ENCODE measurements around the gene DENND2D. TPM values are rescaled to one million over a fixed set of nuclear protein-coding genes. Genes with fewer than 3 reads are reported as not detected.

DENND2D gene
- total RNA-seq, 1 experiment from 2014 or later = 2.1 TPM

GRCh38 chr1:111208921-111209320, 8.5 kb upstream of the DENND2D start:
- Mint-ChIP-seq H3K27ac (no peak overlapping the region), H3K27me3 (ENCODE audit: low read depth) (peaks cover 38% of the 10 kb centered on the region), H3K4me3 (no peak overlapping the region), H3K36me3 (no peaks in the 10 kb centered on the region), H3K4me1 (peaks cover 34% of the 10 kb centered on the region), H3K9me3 (peaks cover 3% of the 10 kb centered on the region; the same call in 1 of the 2 replicates)
- ATAC-seq = no peak
- no peak for DNase-seq (ENCODE audit: low spot score)
- CTCF ChIA-PET = interaction anchor here (1.4 kb wide), 1 partner anchor 14 kb away, joined by 4 read pairs; no protein-coding TSS in a partner anchor
- POLR2A ChIA-PET = no interaction called here
- TF ChIP-seq NFYB (CRISPR knock-in tag; conservative IDR thresholded peaks at IDR 0.05; ENCODE audit: low read depth) (no peak), MAX (CRISPR knock-in tag; IDR thresholded peaks at IDR 0.05) (no peak), ZMAT4 (CRISPR knock-in tag; IDR thresholded peaks at IDR 0.05) (no peak), TEAD4 (CRISPR knock-in tag; IDR thresholded peaks at IDR 0.05) (no peak), MLX (CRISPR knock-in tag; IDR thresholded peaks at IDR 0.05) (no peak), HMGA2 (CRISPR knock-in tag; IDR thresholded peaks at IDR 0.05) (no peak), FOXJ3 (CRISPR knock-in tag; IDR thresholded peaks at IDR 0.05; ENCODE audit: borderline replicate concordance) (no peak), TEAD1 (CRISPR knock-in tag; IDR thresholded peaks at IDR 0.05) (no peak), SMAD3 (CRISPR knock-in tag; IDR thresholded peaks at IDR 0.05; ENCODE audit: borderline replicate concordance) (no peak), JAZF1 (CRISPR knock-in tag; IDR thresholded peaks at IDR 0.05) (no peak), ELF4 (CRISPR knock-in tag; IDR thresholded peaks at IDR 0.05; ENCODE audit: low read depth) (no peak), ZNF416 (CRISPR knock-in tag; IDR thresholded peaks at IDR 0.05) (no peak), NR3C1 (CRISPR knock-in tag; conservative IDR thresholded peaks at IDR 0.05; ENCODE audit: low read depth) (no peak), RELA (CRISPR knock-in tag; IDR thresholded peaks at IDR 0.05; ENCODE audit: borderline replicate concordance) (no peak)

- DNase-seq (ENCODE audit: low spot score) (no peak), ATAC-seq (no peak)
- H3K4me3 Mint-ChIP-seq = no peak overlapping the region
- peaks cover 26% of the 10 kb centered on the region for H3K4me1 Mint-ChIP-seq
- peaks cover 55% of the 10 kb centered on the region for H3K27me3 Mint-ChIP-seq (ENCODE audit: low read depth)
- no peaks in the 10 kb centered on the region for H3K36me3 Mint-ChIP-seq
- CTCF ChIA-PET = no interaction called here
- no peaks in the 10 kb centered on the region for H3K9me3 Mint-ChIP-seq
- no peak overlapping the region for H3K27ac Mint-ChIP-seq
- peak; percentile 39; the same call in 1 of the 2 replicates for TF ChIP-seq GABPB1 (CRISPR knock-in tag; IDR thresholded peaks at IDR 0.05)
- TF ChIP-seq CREM (CRISPR knock-in tag; IDR thresholded peaks at IDR 0.05) = no peak
- POLR2A ChIA-PET = no interaction called here
These were observed 5.2 kb upstream of the DENND2D start for GRCh38 chr1:111205714-111206050.

- peaks cover 26% of the 10 kb centered on the region for H3K4me1 Mint-ChIP-seq
- POLR2A ChIA-PET = no interaction called here
- peaks cover 55% of the 10 kb centered on the region for H3K27me3 Mint-ChIP-seq (ENCODE audit: low read depth)
- ATAC-seq = no peak
- CTCF ChIA-PET = no interaction called here
- no peaks in the 10 kb centered on the region for H3K36me3 Mint-ChIP-seq
- H3K9me3 Mint-ChIP-seq = no peaks in the 10 kb centered on the region
- no peak overlapping the region for H3K27ac Mint-ChIP-seq
- H3K4me3 Mint-ChIP-seq = peak overlapping the region; percentile 62
- DNase-seq (ENCODE audit: low spot score) = no peak
- TF ChIP-seq MXD4 (CRISPR knock-in tag; IDR thresholded peaks at IDR 0.05; ENCODE audit: borderline replicate concordance) (no peak), SMAD4 (CRISPR knock-in tag; IDR thresholded peaks at IDR 0.05) (no peak), RORB (CRISPR knock-in tag; IDR thresholded peaks at IDR 0.05) (no peak), PRRX2 (CRISPR knock-in tag; IDR thresholded peaks at IDR 0.05) (no peak), ELF4 (CRISPR knock-in tag; IDR thresholded peaks at IDR 0.05; ENCODE audit: low read depth) (no peak), JAZF1 (CRISPR knock-in tag; IDR thresholded peaks at IDR 0.05) (no peak), ATF3 (CRISPR knock-in tag; conservative IDR thresholded peaks at IDR 0.05) (no peak), ZNF263 (CRISPR knock-in tag; IDR thresholded peaks at IDR 0.05; ENCODE audit: low read depth) (no peak), E2F1 (CRISPR knock-in tag; IDR thresholded peaks at IDR 0.05) (no peak), ATF1 (CRISPR knock-in tag; IDR thresholded peaks at IDR 0.05) (no peak), NFATC4 (CRISPR knock-in tag; IDR thresholded peaks at IDR 0.05) (no peak), USF2 (CRISPR knock-in tag; IDR thresholded peaks at IDR 0.05) (no peak), ZNF671 (CRISPR knock-in tag; IDR thresholded peaks at IDR 0.05) (no peak), ESRRA (CRISPR knock-in tag; IDR thresholded peaks at IDR 0.05; ENCODE audit: borderline replicate concordance) (no peak), ATF2 (CRISPR knock-in tag; IDR thresholded peaks at IDR 0.05; ENCODE audit: borderline replicate concordance, low read depth) (no peak), NR2C2 (CRISPR knock-in tag; IDR thresholded peaks at IDR 0.05) (no peak)
These were observed 4.7 kb upstream of the DENND2D start for GRCh38 chr1:111204983-111205713.
